IMR-90 (cell line): ENCODE measurements around the gene PGS1. TPM values are rescaled to one million over a fixed set of nuclear protein-coding genes. Genes with fewer than 3 reads are reported as not detected.

Experiments
- ATAC-seq: fragments of 200-7000 bp; cut with Tn5 transposase; 2 replicates; pipeline ENCODE4 v1.9.1; 2020; ENCODE audit warnings: low read depth, mild to moderate bottlenecking, moderate library complexity
- BruUV-seq: library from RNA; stranded (reverse); fragments of 400-500 nt; replicated peaks from 2 replicates; lab custom pipeline; 2021; lab: Mats Ljungman, UMichigan
- CTCF ChIA-PET: fragments of 300-600 bp; formaldehyde crosslinking; extraction: SDS; loops from one replicate; lab custom pipeline; 2021; ENCODE audit warnings: antibody characterized with exemption; lab: Yijun Ruan, JAX
- POLR2A ChIA-PET: fragments of 300-600 bp; sonication (Branson Sonifier 250); formaldehyde crosslinking; loops from one replicate; lab custom pipeline; 2022; ENCODE audit warnings: antibody characterized with exemption; ENCODE audit not compliant: unreplicated experiment; lab: Charles Lee
- DNase-seq: peaks from one replicate; pipeline ENCODE4 v3.0.0; 2013
- H2AFZ ChIP-seq: replicated peaks from 2 replicates; pipeline ENCODE3; 2013; ENCODE audit warnings: low read length, mild to moderate bottlenecking; ENCODE audit not compliant: poor library complexity
- H2AK5ac ChIP-seq: 2 replicates; pipeline ENCODE4 v1.6.1; 2013; ENCODE audit warnings: low read depth, low read length, inconsistent platforms
- H2AK9ac ChIP-seq: replicated peaks from 2 replicates; pipeline ENCODE3; 2013; ENCODE audit warnings: mild to moderate bottlenecking, low read depth, low read length, moderate library complexity; ENCODE audit not compliant: poor library complexity
- H2BK120ac ChIP-seq: 2 replicates; pipeline ENCODE4 v1.6.1; 2013; ENCODE audit warnings: low read depth, low read length, inconsistent platforms
- H2BK15ac ChIP-seq: 3 replicates; pipeline ENCODE4 v1.6.1; 2013; ENCODE audit warnings: low read depth, low read length, inconsistent platforms
- H2BK20ac ChIP-seq: 2 replicates; pipeline ENCODE4 v1.6.1; 2013; ENCODE audit warnings: low read depth, mild to moderate bottlenecking, inconsistent platforms, low read length, moderate library complexity
- H2BK5ac ChIP-seq: 2 replicates; pipeline ENCODE4 v1.6.1; 2013; ENCODE audit warnings: mild to moderate bottlenecking, low read depth, low read length, inconsistent platforms; ENCODE audit not compliant: poor library complexity, severe bottlenecking
- H3K14ac ChIP-seq: replicated peaks from 2 replicates; pipeline ENCODE4 v1.6.1; 2013; ENCODE audit warnings: low read depth, low read length, inconsistent platforms
- H3K18ac ChIP-seq: 2 replicates; pipeline ENCODE4 v1.6.1; 2013; ENCODE audit warnings: low read depth, low read length, control low read depth
- H3K23ac ChIP-seq: 2 replicates; pipeline ENCODE4 v1.6.1; 2013; ENCODE audit warnings: low read depth, low read length, inconsistent platforms
- H3K27ac ChIP-seq: 2 replicates; pipeline ENCODE4 v1.5.1; 2013; ENCODE audit warnings: mild to moderate bottlenecking, control low read depth, low read length; ENCODE audit not compliant: insufficient read depth
- H3K27me3 ChIP-seq: 2 replicates; pipeline ENCODE4 v1.6.1; 2013; ENCODE audit warnings: low read length; ENCODE audit not compliant: control insufficient read depth, insufficient read depth
- H3K36me3 ChIP-seq: 2 replicates; pipeline ENCODE4 v1.6.1; 2013; ENCODE audit warnings: low read length, mixed read lengths; ENCODE audit not compliant: control insufficient read depth, insufficient read depth
- H3K4ac ChIP-seq: 2 replicates; pipeline ENCODE4 v1.6.1; 2013; ENCODE audit warnings: low read depth, low read length, inconsistent platforms
- H3K4me1 ChIP-seq: 2 replicates; pipeline ENCODE4 v1.6.1; 2013; ENCODE audit warnings: low read length, mixed read lengths; ENCODE audit not compliant: control insufficient read depth, insufficient read depth
- H3K4me2 ChIP-seq: 2 replicates; pipeline ENCODE4 v1.6.1; 2013; ENCODE audit warnings: low read depth, mild to moderate bottlenecking, control low read depth, low read length, moderate library complexity
- H3K4me3 ChIP-seq: 2 replicates; pipeline ENCODE4 v1.5.1; 2013; ENCODE audit warnings: low read depth, mild to moderate bottlenecking, control low read depth, low read length, moderate library complexity; ENCODE audit not compliant: insufficient read depth
- H3K56ac ChIP-seq: 2 replicates; pipeline ENCODE4 v1.6.1; 2013; ENCODE audit warnings: low read length, inconsistent platforms; ENCODE audit not compliant: insufficient read depth; ENCODE audit errors: extremely low read depth
- H3K79me1 ChIP-seq, 2 experiments: 2 replicates each; pipeline ENCODE4 v1.6.1; 2013; ENCODE audit warnings: low read length in 2 of 2, inconsistent platforms in 1 of 2, low read depth in 1 of 2
- H3K9ac ChIP-seq: 2 replicates; pipeline ENCODE4 v1.6.1; 2013; ENCODE audit warnings: low read depth, low read length, control low read depth
- H3K9me1 ChIP-seq: 2 replicates; pipeline ENCODE4 v1.6.1; 2013; ENCODE audit warnings: low read length, inconsistent platforms; ENCODE audit not compliant: insufficient read depth
- H3K9me3 ChIP-seq: 2 replicates; pipeline ENCODE4 v1.6.1; 2013; ENCODE audit warnings: low read length; ENCODE audit not compliant: control insufficient read depth, insufficient read depth
- H4K20me1 ChIP-seq: 2 replicates; pipeline ENCODE4 v1.6.1; 2013; ENCODE audit warnings: low read length, inconsistent platforms; ENCODE audit not compliant: insufficient read depth
- H4K5ac ChIP-seq: 2 replicates; pipeline ENCODE4 v1.6.1; 2013; ENCODE audit warnings: mild to moderate bottlenecking, low read depth, low read length, control low read depth
- H4K8ac ChIP-seq, 2 experiments: 2 replicates each; pipeline ENCODE4 v1.6.1; 2013; ENCODE audit warnings: low read depth in 2 of 2, low read length in 2 of 2, control low read depth in 1 of 2, inconsistent platforms in 1 of 2
- H4K91ac ChIP-seq: 2 replicates; pipeline ENCODE4 v1.6.1; 2013; ENCODE audit warnings: low read depth, low read length, inconsistent platforms; ENCODE audit not compliant: insufficient read depth
- CEBPB ChIP-seq: IDR thresholded peaks from 2 replicates; pipeline ENCODE4 v1.6.1; 2012; ENCODE audit warnings: low read depth, low read length, improper control_type of control experiment
- CHD1 ChIP-seq: IDR thresholded peaks from 2 replicates; pipeline ENCODE4 v1.6.1; 2012; ENCODE audit warnings: low read depth, low read length, improper control_type of control experiment
- MAFK ChIP-seq: IDR thresholded peaks from 2 replicates; pipeline ENCODE4 v1.6.1; 2012; ENCODE audit warnings: low read depth, low read length, improper control_type of control experiment
- MXI1 ChIP-seq: IDR thresholded peaks from 2 replicates; pipeline ENCODE4 v1.6.1; 2012; ENCODE audit warnings: low read depth, mild to moderate bottlenecking, low read length, moderate library complexity, borderline replicate concordance
- RFX5 ChIP-seq: IDR thresholded peaks from 2 replicates; pipeline ENCODE4 v1.8.0; 2012; ENCODE audit warnings: low read depth, mild to moderate bottlenecking, low read length, moderate library complexity
- WGBS, 2 experiments: methylation state at CpG; one replicate each; pipeline versions ENCODE4 v1.1.5 to v1.1.7; 2013; ENCODE audit warnings: missing lambda C conversion rate in 2 of 2; ENCODE audit not compliant: insufficient read length in 1 of 2; ENCODE audit errors: extremely low coverage in 2 of 2; 5-methylcytosine and 5-hydroxymethylcytosine counted together
- dilution Hi-C: fragments of 300-500 bp; cut with HindIII; formaldehyde crosslinking; loops from one replicate; pipeline ENCODE4 v1.14.3; 2018; ENCODE audit warnings: low sequenced_read_pairs; ENCODE audit not compliant: unreplicated experiment
- in situ Hi-C: fragments of 300-500 bp; cut with MboI; formaldehyde crosslinking; loops from 3 replicates; pipeline ENCODE4 v1.14.3; 2019; ENCODE audit warnings: low sequenced_read_pairs, inconsistent platforms, mixed read lengths
- intact Hi-C: fragments of 100-400 bp; cut with micrococcal nuclease; formaldehyde crosslinking; loops from 2 replicates; pipeline ENCODE4 v1.10.0; 2022
- polyA plus RNA-seq, 3 experiments: library from polyadenylated mRNA; depleted of rRNA; stranded (reverse); fragments of >200 nt; gene quantifications; 2 replicates each; pipeline ENCODE4 v1.2.3, GENCODE V29; 2012; ENCODE audit warnings: low replicate concordance in 1 of 3
- total RNA-seq: library from RNA; depleted of rRNA; stranded (reverse); fragments of >200 nt; gene quantifications from 2 replicates; pipeline ENCODE4 v1.2.3, GENCODE V29; 2012

PGS1 gene
- total and polyA plus RNA-seq, 2 of the 4 experiments (the other 2 are of a cell fraction) = 18.5 to 43.2 TPM

DNA sequence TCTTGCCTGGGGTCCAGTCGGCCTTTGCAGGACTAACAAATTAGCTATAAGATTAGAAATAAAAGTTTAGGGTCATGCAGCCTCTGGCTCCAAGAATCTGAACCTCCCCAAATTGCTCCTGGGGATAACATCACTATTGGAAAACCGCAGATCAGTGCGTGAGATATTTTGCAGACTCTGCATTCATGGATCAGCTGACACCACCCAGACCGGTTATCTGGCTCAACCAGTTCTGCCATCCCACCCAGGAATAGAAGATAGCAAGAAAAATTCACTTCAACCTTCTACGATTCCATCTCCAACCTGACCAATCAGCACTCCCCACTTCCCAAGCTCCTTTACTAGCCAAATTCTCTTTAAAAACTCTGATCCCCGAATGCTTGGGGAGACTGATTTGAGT lies 4.3 kb upstream of the PGS1 start:
- peak overlapping the region; percentile 56; the same call in 1 of the 2 replicates for H4K5ac ChIP-seq
- WGBS, 2 experiments = 87% methylated on average over 3 of the region's 6 CpGs; no CpG with 5 or more reads in 1 of the 2 experiments
- peak overlapping the region; percentile 96; the same call in 1 of the 2 replicates for H2AK5ac ChIP-seq
- H3K14ac ChIP-seq = peak overlapping the region; percentile 86
- dilution Hi-C loops = no loop called here
- peak overlapping the region; percentile 99 for H2BK5ac ChIP-seq
- peak overlapping the region; percentile 60; the same call in 1 of the 2 replicates for H3K9ac ChIP-seq
- no peaks in the 10 kb centered on the region for H3K9me3 ChIP-seq
- H3K56ac ChIP-seq = 0 out of 2 replicates have a peak overlapping the region, but pooled peaks have one; percentile 48
- no peak overlapping the region for H3K4me3 ChIP-seq
- BruUV-seq = no TSS peak
- DNase-seq (no peak), ATAC-seq (no peak)
- H4K8ac ChIP-seq = peak overlapping the region; percentile 65 to 95; a peak in 3 of 4 replicates
- in situ Hi-C loops = no loop called here
- H3K36me3 ChIP-seq = no peaks in the 10 kb centered on the region
- peaks cover 3% of the 10 kb centered on the region; the same call in 1 of the 2 replicates for H4K20me1 ChIP-seq
- no peak overlapping the region for H3K4me2 ChIP-seq
- H2AFZ ChIP-seq = peak overlapping the region; percentile 88
- peaks cover 6 to 15% of the 10 kb centered on the region in 2 experiments; a peak in 3 of 4 replicates for H3K79me1 ChIP-seq
- peak overlapping the region; percentile 98 for H3K4ac ChIP-seq
- intact Hi-C loops = no loop called here
- ChIA-PET CTCF (interaction anchor here (0.6 to 1.5 kb wide), 2 partner anchors 13 to 43 kb away, joined by 3 to 10 read pairs; no protein-coding TSS in a partner anchor), POLR2A (no interaction called here)
- H3K9me1 ChIP-seq = peaks cover 12% of the 10 kb centered on the region
- peak overlapping the region; percentile 99 for H3K27ac ChIP-seq
- peak overlapping the region; percentile 98 for H4K91ac ChIP-seq
- peak overlapping the region; percentile 90 for H3K18ac ChIP-seq
- peak overlapping the region; percentile 96; the same call in 2 of the 3 replicates for H2BK15ac ChIP-seq
- H3K23ac ChIP-seq = peak overlapping the region; percentile 57
- peak overlapping the region; percentile 99 for H2BK120ac ChIP-seq
- H2AK9ac ChIP-seq = no peak overlapping the region
- no peaks in the 10 kb centered on the region for H3K27me3 ChIP-seq
- peaks cover 26% of the 10 kb centered on the region for H3K4me1 ChIP-seq
- TF ChIP-seq MXI1 (no peak), CEBPB (no peak), MAFK (no peak), RFX5 (no peak), CHD1 (no peak)
- peak overlapping the region; percentile 96 for H2BK20ac ChIP-seq
